Coronary artery (tissue), 2 donors: Measurements from ENCODE around the gene CMTR1.

Experiments
- DNase-seq: peaks from one replicate; pipeline ENCODE4 v3.0.0-alpha.2; 2017; ENCODE audit warnings: low spot score
- H3K27ac ChIP-seq, 2 donors: fragments of 200-600 bp; sonication (generic); one replicate each; pipeline ENCODE4 v1.5.1; 2016 to 2019
- H3K4me3 ChIP-seq: fragments of 200-600 bp; sonication (generic); 2 replicates; pipeline ENCODE4 v1.5.1; 2016; ENCODE audit warnings: mild to moderate bottlenecking, moderate library complexity
- CTCF ChIP-seq: fragments of 200-600 bp; sonication (generic); IDR thresholded peaks from one replicate; pipeline ENCODE4 v1.5.1; 2019; ENCODE audit warnings: antibody characterized with exemption

The CMTR1 gene

GRCh38 chr6:37518116-37518515 lies 85.1 kb downstream of the CMTR1 start:
- TF ChIP-seq CTCF: no peak
- DNase-seq: no peak
- H3K4me3 ChIP-seq: no peak overlapping the region
- H3K27ac ChIP-seq: no peak overlapping the region

DNA sequence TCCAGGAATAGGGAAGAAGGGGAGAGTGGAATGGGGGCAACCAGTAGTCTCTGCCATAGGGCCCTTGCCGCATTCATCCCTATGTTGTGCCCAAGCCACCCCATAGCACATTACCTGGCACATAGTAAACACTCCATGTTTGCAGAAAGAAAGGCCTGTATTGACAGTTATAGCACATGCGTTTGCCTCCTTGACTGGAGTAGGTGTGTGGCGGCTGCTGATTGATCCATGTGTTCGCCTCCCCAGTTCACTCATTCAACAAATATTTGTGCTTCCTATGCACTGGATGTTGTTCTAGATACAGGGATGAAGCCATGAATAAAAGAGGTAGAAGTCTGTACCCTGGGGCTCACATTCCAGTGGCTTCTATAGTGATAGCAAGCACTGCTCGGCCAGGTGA lies 86.4 kb downstream of the CMTR1 start:
- TF ChIP-seq CTCF: no peak
- no peak overlapping the region for H3K4me3 ChIP-seq
- no peak overlapping the region for H3K27ac ChIP-seq
- no peak for DNase-seq

DNA sequence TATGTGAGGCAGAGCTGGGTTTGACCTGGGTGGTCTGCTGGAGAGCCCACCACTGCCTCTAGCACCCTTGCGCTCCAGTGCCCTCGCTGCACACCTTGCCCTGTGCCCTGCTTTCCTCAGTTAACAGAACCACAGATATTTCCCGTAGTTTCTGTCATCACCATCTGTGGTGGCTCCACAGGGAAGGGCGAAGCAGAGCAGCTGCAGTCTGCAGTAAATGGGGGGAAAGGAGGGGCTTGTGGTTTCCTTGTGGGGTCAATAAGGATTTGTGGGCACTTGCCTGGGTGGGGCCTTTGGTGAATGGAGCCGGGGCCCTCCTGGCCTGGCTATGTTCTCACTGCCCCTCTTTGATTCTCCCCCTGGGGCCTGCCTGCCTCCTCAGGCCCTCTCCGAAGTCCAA lies 87.9 kb downstream of the CMTR1 start:
- no peak overlapping the region for H3K27ac ChIP-seq
- no peak for DNase-seq
- H3K4me3 ChIP-seq: no peak overlapping the region
- TF ChIP-seq CTCF: no peak

- no peak overlapping the region for H3K27ac ChIP-seq
- no peak for TF ChIP-seq CTCF
- DNase-seq: no peak
- no peak overlapping the region for H3K4me3 ChIP-seq
Measured at GRCh38 chr6:37521674-37522073, 88.7 kb downstream of the CMTR1 start.

- no peak for TF ChIP-seq CTCF
- H3K27ac ChIP-seq: no peak overlapping the region
- H3K4me3 ChIP-seq: no peak overlapping the region
- DNase-seq: no peak
Measured at GRCh38 chr6:37522836-37523235, 89.8 kb downstream of the CMTR1 start.

GRCh38 chr6:37523412-37523811 lies 90.4 kb downstream of the CMTR1 start:
- no peak for TF ChIP-seq CTCF
- no peak overlapping the region for H3K4me3 ChIP-seq

DNA sequence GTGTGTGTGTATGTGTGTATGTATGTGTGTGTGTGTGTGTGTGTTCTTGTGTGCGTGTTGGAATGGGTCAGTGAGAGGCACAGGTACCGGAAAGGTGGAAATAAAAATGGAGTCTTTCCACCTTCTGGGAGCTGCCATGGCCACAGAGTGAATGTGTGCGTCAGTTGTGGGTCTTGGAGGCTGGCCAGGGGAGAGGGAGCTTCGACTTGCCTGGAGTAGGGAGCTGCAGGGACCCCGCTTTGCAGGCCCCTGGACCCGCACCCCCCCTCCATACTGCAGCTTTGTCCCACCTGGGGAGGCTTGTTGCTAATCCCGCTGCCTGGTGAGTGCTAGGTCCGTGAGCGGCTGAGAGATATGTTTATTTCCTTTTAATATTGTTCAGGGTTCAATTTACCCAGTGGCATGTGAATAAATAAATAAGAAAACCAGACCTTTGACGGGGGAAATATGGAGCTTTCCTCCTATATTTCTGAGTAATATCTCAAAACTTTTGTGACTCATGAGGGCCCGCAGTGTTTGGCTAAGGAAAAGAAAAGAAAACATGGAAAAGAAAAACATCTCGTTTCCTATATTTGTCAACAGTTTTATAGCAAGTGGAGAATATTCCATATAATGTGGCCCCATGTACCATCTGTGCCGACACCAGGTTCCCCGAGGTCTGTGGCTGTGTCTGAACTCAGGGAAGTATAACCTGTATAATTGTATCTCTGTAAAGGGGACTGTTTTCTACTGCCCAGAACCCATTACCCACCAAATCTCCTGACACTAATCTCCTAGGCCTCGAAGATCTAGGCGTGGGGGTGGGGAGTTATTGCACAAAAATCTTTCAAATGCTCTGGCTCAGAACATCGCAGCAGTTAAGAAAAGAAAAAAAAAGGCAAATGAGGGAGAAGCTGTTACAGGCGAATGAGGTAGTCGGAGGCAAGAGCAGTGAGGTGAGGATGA lies 91.3 kb downstream of the CMTR1 start:
- TF ChIP-seq CTCF: no peak
- no peak for DNase-seq
- Histone ChIP-seq H3K27ac (no peak overlapping the region), H3K4me3 (no peak overlapping the region)

More at GRCh38 chr6:37523412-37523811, 90.4 kb downstream of the CMTR1 start:
- no peak overlapping the region for H3K27ac ChIP-seq
- DNase-seq: no peak
